Mucosa of rectum (tissue), 2 donors: ENCODE measurements around the gene RASAL2.
A peak's percentile ranks its signal among the peaks of the same experiment; 100 is the strongest.
"Not testable (repeated sequence)": the region's sequence is repeated elsewhere in the genome, so short reads cannot be mapped to it uniquely, and the experiment has no call there.

ENCODE experiments used
- H3K27ac ChIP-seq, 2 donors: one replicate each; pipeline ENCODE4 v1.7.0; 2013; ENCODE audit warnings: inconsistent platforms in 2 of 2, low read depth in 2 of 2, low read length in 2 of 2
- H3K27me3 ChIP-seq, 2 donors: one replicate each; pipeline ENCODE4 v1.7.0; 2013; ENCODE audit warnings: low read length in 2 of 2; ENCODE audit not compliant: control insufficient read depth in 2 of 2, insufficient read depth in 2 of 2
- H3K36me3 ChIP-seq, 2 donors: one replicate each; pipeline ENCODE4 v1.7.0; 2013; ENCODE audit warnings: low read length in 2 of 2; ENCODE audit not compliant: control insufficient read depth in 2 of 2, insufficient read depth in 2 of 2
- H3K4me1 ChIP-seq, 2 donors: one replicate each; pipeline ENCODE4 v1.7.0; 2013; ENCODE audit warnings: low read length in 2 of 2, mild to moderate bottlenecking in 1 of 2; ENCODE audit not compliant: control insufficient read depth in 2 of 2, insufficient read depth in 2 of 2
- H3K4me3 ChIP-seq, 2 donors: one replicate each; pipeline ENCODE4 v1.7.0; 2013; ENCODE audit warnings: low read length in 2 of 2
- H3K9ac ChIP-seq, 2 donors: one replicate each; pipeline ENCODE4 v1.7.0; 2013; ENCODE audit warnings: low read length in 2 of 2, low read depth in 1 of 2, mild to moderate bottlenecking in 1 of 2
- H3K9me3 ChIP-seq, 2 donors: one replicate each; pipeline ENCODE4 v1.7.0; 2013; ENCODE audit warnings: low read length in 2 of 2; ENCODE audit not compliant: control insufficient read depth in 2 of 2
- donor health status: healthy.
- donor health status: Normal muscosa, but diverticular disease.

Gene RASAL2

GRCh38 chr1:178291166-178291565, 197.3 kb downstream of the RASAL2 start:
- Histone ChIP-seq H3K27ac (no peak overlapping the region), H3K4me1 (no peaks in the 10 kb centered on the region), H3K4me3 (no peak overlapping the region), H3K36me3 (no peaks in the 10 kb centered on the region), H3K9ac (no peak overlapping the region), H3K9me3 (no peaks in the 10 kb centered on the region), H3K27me3 (no peaks in the 10 kb centered on the region)

- Histone ChIP-seq H3K36me3 (no peaks in the 10 kb centered on the region), H3K9me3 (no peaks in the 10 kb centered on the region), H3K27me3 (no peaks in the 10 kb centered on the region), H3K27ac (no peak overlapping the region), H3K9ac (no peak overlapping the region), H3K4me1 (no peaks in the 10 kb centered on the region), H3K4me3 (no peak overlapping the region)
Measured at GRCh38 chr1:178294654-178295053, 200.8 kb downstream of the RASAL2 start.

GRCh38 chr1:178300352-178300699, 206.4 kb downstream of the RASAL2 start:
- H3K27me3 ChIP-seq = no peaks in the 10 kb centered on the region
- no peak overlapping the region for H3K9ac ChIP-seq
- H3K27ac ChIP-seq = peak overlapping the region; percentile 2 to 59

GRCh38 chr1:178301141-178301540, 207.2 kb downstream of the RASAL2 start:
- Histone ChIP-seq H3K4me3 (no peak overlapping the region), H3K27ac (peak overlapping the region in 1 of 2 donors; percentile 74), H3K9ac (no peak overlapping the region)

More at GRCh38 chr1:178300352-178300699, 206.4 kb downstream of the RASAL2 start:
- Histone ChIP-seq H3K36me3 (no peaks in the 10 kb centered on the region), H3K4me1 (peaks cover 3 to 8% of the 10 kb centered on the region in 2 donors), H3K9me3 (no peaks in the 10 kb centered on the region), H3K4me3 (no peak overlapping the region)

GRCh38 chr1:178307264-178307663, 213.4 kb downstream of the RASAL2 start:
- Histone ChIP-seq H3K27me3 (no peaks in the 10 kb centered on the region), H3K4me3 (no peak overlapping the region), H3K9ac (no peak overlapping the region), H3K27ac (no peak overlapping the region), H3K4me1 (no peaks in the 10 kb centered on the region), H3K36me3 (no peaks in the 10 kb centered on the region), H3K9me3 (no peaks in the 10 kb centered on the region)

More at GRCh38 chr1:178301141-178301540, 207.2 kb downstream of the RASAL2 start:
- Histone ChIP-seq H3K9me3 (no peaks in the 10 kb centered on the region), H3K36me3 (no peaks in the 10 kb centered on the region), H3K27me3 (no peaks in the 10 kb centered on the region), H3K4me1 (peaks cover 3 to 8% of the 10 kb centered on the region in 2 donors)

- Histone ChIP-seq H3K36me3 (no peaks in the 10 kb centered on the region), H3K27me3 (no peaks in the 10 kb centered on the region), H3K27ac (no peak overlapping the region), H3K4me1 (no peaks in the 10 kb centered on the region), H3K9me3 (no peaks in the 10 kb centered on the region), H3K4me3 (no peak overlapping the region), H3K9ac (no peak overlapping the region)
Measured at GRCh38 chr1:178308438-178308837, 214.5 kb downstream of the RASAL2 start.

- Histone ChIP-seq H3K27me3 (no peaks in the 10 kb centered on the region), H3K4me3 (no peak overlapping the region), H3K36me3 (no peaks in the 10 kb centered on the region), H3K9me3 (no peaks in the 10 kb centered on the region), H3K27ac (no peak overlapping the region), H3K9ac (no peak overlapping the region), H3K4me1 (no peaks in the 10 kb centered on the region)
Measured at GRCh38 chr1:178310685-178311105, 216.8 kb downstream of the RASAL2 start.

GRCh38 chr1:178311164-178311563, 217.3 kb downstream of the RASAL2 start:
- Histone ChIP-seq H3K27me3 (no peaks in the 10 kb centered on the region), H3K36me3 (no peaks in the 10 kb centered on the region), H3K27ac (no peak overlapping the region), H3K4me1 (no peaks in the 10 kb centered on the region), H3K9ac (no peak overlapping the region), H3K4me3 (no peak overlapping the region), H3K9me3 (no peaks in the 10 kb centered on the region)

- not testable (repeated sequence) for H3K27ac ChIP-seq, H3K4me1 ChIP-seq, H3K36me3 ChIP-seq, H3K9ac ChIP-seq, H3K27me3 ChIP-seq, H3K9me3 ChIP-seq
- peak overlapping the region; percentile 45 to 46 for H3K4me3 ChIP-seq
Measured at GRCh38 chr1:178320280-178320982, 226.5 kb downstream of the RASAL2 start.

GRCh38 chr1:178323067-178323466, 229.2 kb downstream of the RASAL2 start:
- no peaks in the 10 kb centered on the region for H3K27me3 ChIP-seq
- H3K36me3 ChIP-seq = no peaks in the 10 kb centered on the region
- no peak overlapping the region for H3K9ac ChIP-seq
- H3K4me3 ChIP-seq = no peak overlapping the region
- no peak overlapping the region for H3K27ac ChIP-seq
- H3K4me1 ChIP-seq = no peaks in the 10 kb centered on the region
- H3K9me3 ChIP-seq = no peaks in the 10 kb centered on the region
